HG03280 (cell line): ENCODE results near the gene SMIM35.

Experiments used
- ATAC-seq: cut with Tn5 transposase; IDR thresholded peaks from one replicate; pipeline ENCODE4 v1.9.1; 2021; ENCODE audit warnings: mild to moderate bottlenecking, moderate library complexity; ENCODE audit not compliant: unreplicated experiment

Gene SMIM35

GRCh38 chr11:117970400-117971024 is 116.3 kb downstream of the SMIM35 start:
- ATAC-seq: no peak

- no peak for ATAC-seq
Observed at GRCh38 chr11:117969160-117969991, 117.4 kb downstream of the SMIM35 start.

GRCh38 chr11:117966908-117967307 is 119.9 kb downstream of the SMIM35 start:
- ATAC-seq: no peak

- ATAC-seq: no peak
Observed at GRCh38 chr11:117962826-117963225, 123.9 kb downstream of the SMIM35 start.

- ATAC-seq: no peak
Observed at GRCh38 chr11:117961896-117962295, 124.9 kb downstream of the SMIM35 start.

GRCh38 chr11:117960406-117960805 is 126.4 kb downstream of the SMIM35 start:
- ATAC-seq: no peak

GRCh38 chr11:117959438-117960149 is 127.2 kb downstream of the SMIM35 start:
- no peak for ATAC-seq

- no peak for ATAC-seq
Observed at GRCh38 chr11:117958949-117959348, 127.8 kb downstream of the SMIM35 start.
